Right cardiac atrium (tissue), 5 donors: ENCODE data around the gene C2orf69. TPM values are rescaled to one million over a fixed set of nuclear protein-coding genes. Genes with fewer than 3 reads are reported as not detected.

ENCODE experiments used
- ATAC-seq, 2 donors: fragments of 200-7000 bp; cut with Tn5 transposase; one replicate each; pipeline versions ENCODE4 v1.8.0 to v1.9.1; 2020; ENCODE audit warnings: moderate library complexity in 2 of 2, mild to moderate bottlenecking in 1 of 2
- DNase-seq, 3 donors: peaks; one replicate each; pipeline ENCODE4 v3.0.0-alpha.2; 2020
- H3K27ac ChIP-seq: one replicate; pipeline ENCODE4 v1.5.1; 2013; ENCODE audit warnings: mild to moderate bottlenecking, low read length, control low read depth, moderate library complexity
- H3K27me3 ChIP-seq: one replicate; pipeline ENCODE4 v1.6.1; 2013; ENCODE audit not compliant: control insufficient read depth, insufficient read depth
- H3K4me1 ChIP-seq: one replicate; pipeline ENCODE4 v1.6.1; 2013; ENCODE audit warnings: low read length; ENCODE audit not compliant: control insufficient read depth, insufficient read depth
- H3K4me3 ChIP-seq: one replicate; pipeline ENCODE4 v1.5.1; 2013; ENCODE audit warnings: low read length, control low read depth
- H3K9me3 ChIP-seq: one replicate; pipeline ENCODE4 v1.6.1; 2013; ENCODE audit warnings: low read length; ENCODE audit not compliant: control insufficient read depth
- WGBS: extraction: QIAGEN DNeasy Blood & Tissue Kit; methylation state at CpG from one replicate; pipeline ENCODE4 v1.1.7; 2013; 5-methylcytosine and 5-hydroxymethylcytosine counted together
- intact Hi-C, 4 donors: fragments of 100-400 bp; cut with DNase I; formaldehyde crosslinking; loops; one replicate each; pipeline versions ENCODE4 v1.11.0 to v1.14.0; 2022 to 2023
- polyA plus RNA-seq: library from polyadenylated mRNA; stranded (reverse); fragments of 200-250 nt; gene quantifications from one replicate; pipeline ENCODE4 v1.2.3, GENCODE V29; 2013
- total RNA-seq, 4 donors: library from RNA; stranded (reverse); fragmentation: NEBNext Ultra II Directional; extraction: Animal tissue kit (Norgen Biotek cat#: 25700); gene quantifications; one replicate each; pipeline ENCODE4 v1.2.1, GENCODE V29; 2021
- donor health status: healthy with polysubstance abuse.
- donor health status: DM: no; HTN: yes; CAD: no.
- donor health status: DM: no; HTN: no; CAD: no.
- donor health status: DM: no; HTN: yes; CAD: no; lungs with severe emphysema.
- donor health status: DM: yes; HTN: yes; CAD: no.

Gene C2orf69
- total and polyA plus RNA-seq, 5 donors, result 6.4 to 12.5 (median 9.3) TPM

- intact Hi-C loops, result no loop called here
Observed at GRCh38 chr2:199914372-199914958, 3.4 kb downstream of the C2orf69 start.

DNA sequence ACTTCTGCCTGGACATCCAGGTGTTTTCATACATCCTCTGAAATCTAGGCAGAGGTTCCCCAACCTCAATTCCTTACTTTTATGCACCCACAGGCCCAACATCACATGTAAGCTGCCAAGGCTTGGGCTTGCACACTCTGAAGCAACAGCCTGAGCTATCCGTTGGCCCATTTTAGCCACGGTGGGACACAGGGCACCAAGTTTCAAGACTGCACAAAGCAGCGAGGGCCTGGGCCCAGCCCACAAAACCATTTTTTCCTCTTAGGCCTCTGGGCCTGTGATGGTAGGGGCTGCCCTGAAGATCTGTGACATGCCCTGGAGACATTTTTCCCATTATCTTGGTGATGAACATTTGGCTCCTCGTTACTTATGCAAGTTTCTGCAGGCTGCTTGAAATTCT, 5.9 kb downstream of the C2orf69 start:
- intact Hi-C loops, result no loop called here
- H3K4me3 ChIP-seq, result no peak overlapping the region
- H3K27me3 ChIP-seq, result no peaks in the 10 kb centered on the region
- no peaks in the 10 kb centered on the region for H3K4me1 ChIP-seq
- no peak overlapping the region for H3K27ac ChIP-seq
- no peak for ATAC-seq
- no peaks in the 10 kb centered on the region for H3K9me3 ChIP-seq
- 85% methylated on average over 4 of the region's 4 CpGs for WGBS
- DNase-seq, result no peak

More at GRCh38 chr2:199914372-199914958, 3.4 kb downstream of the C2orf69 start:
- Histone ChIP-seq H3K4me3 (no peak overlapping the region), H3K9me3 (no peaks in the 10 kb centered on the region), H3K4me1 (no peaks in the 10 kb centered on the region), H3K27ac (no peak overlapping the region), H3K27me3 (no peaks in the 10 kb centered on the region)
- ATAC-seq (no peak), DNase-seq (no peak)
- 61% methylated on average over 2 of the region's 2 CpGs for WGBS

DNA sequence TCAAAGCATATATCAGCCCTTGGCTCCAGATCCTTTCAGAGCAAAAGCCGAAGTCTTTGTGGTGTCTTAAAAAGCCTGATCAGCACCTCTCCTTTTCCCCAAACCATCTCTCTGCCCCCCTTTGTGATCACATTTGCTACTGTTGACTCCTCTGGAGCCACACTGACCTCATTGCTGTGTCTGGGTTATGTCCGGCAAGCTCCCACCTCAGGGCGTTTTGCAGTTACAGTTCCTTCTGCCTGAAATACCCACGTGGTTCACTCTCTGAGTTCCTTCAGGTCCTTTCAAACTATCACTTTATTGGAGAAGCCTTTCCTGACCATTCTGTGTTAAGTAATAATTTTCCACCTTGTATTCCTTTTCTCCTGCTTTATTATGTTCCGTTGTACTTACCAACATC, 11.8 kb downstream of the C2orf69 start:
- peak; percentile 22 to 23 for ATAC-seq
- intact Hi-C loops, result no loop called here

DNA sequence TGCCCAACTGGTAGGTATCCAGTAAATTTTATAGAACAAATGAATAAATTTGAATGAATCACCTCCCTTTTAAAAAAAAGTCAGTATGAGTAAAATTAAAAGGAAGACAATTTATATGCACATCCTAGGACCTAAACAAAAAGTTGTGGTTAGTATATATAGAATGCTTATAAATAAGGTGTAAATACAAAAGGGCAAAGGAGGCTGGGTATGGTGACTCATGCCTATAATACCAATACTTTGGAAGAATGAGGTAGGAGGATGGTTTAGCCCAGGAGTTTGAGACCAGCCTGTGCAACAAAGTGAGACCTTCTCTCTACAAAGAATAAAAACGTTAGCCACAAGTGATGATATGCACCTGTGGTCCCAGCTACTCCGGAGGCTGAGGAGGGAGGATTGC, 12.8 kb downstream of the C2orf69 start:
- no peak for ATAC-seq

More for the DNA sequence above, 11.8 kb downstream of the C2orf69 start:
- DNase-seq, result no peak
- Histone ChIP-seq H3K4me1 (no peaks in the 10 kb centered on the region), H3K4me3 (no peak overlapping the region), H3K9me3 (no peaks in the 10 kb centered on the region), H3K27ac (no peak overlapping the region), H3K27me3 (no peaks in the 10 kb centered on the region)
- WGBS, result 57% methylated on average over 5 of the region's 5 CpGs

GRCh38 chr2:199926806-199927205, 15.7 kb downstream of the C2orf69 start:
- no peaks in the 10 kb centered on the region for H3K9me3 ChIP-seq
- H3K27ac ChIP-seq, result no peak overlapping the region
- no peak overlapping the region for H3K4me3 ChIP-seq
- intact Hi-C loops, result no loop called here
- 58% methylated on average over 1 of the region's 1 CpG for WGBS
- H3K27me3 ChIP-seq, result no peaks in the 10 kb centered on the region
- ATAC-seq (no peak), DNase-seq (no peak)
- no peaks in the 10 kb centered on the region for H3K4me1 ChIP-seq

More for the DNA sequence above, 12.8 kb downstream of the C2orf69 start:
- intact Hi-C loops, result no loop called here
- Histone ChIP-seq H3K9me3 (no peaks in the 10 kb centered on the region), H3K4me1 (no peaks in the 10 kb centered on the region), H3K27ac (no peak overlapping the region), H3K27me3 (no peaks in the 10 kb centered on the region), H3K4me3 (no peak overlapping the region)
- 70% methylated on average over 2 of the region's 2 CpGs for WGBS
- no peak for DNase-seq

GRCh38 chr2:199928226-199928625, 17.1 kb downstream of the C2orf69 start:
- Histone ChIP-seq H3K9me3 (no peaks in the 10 kb centered on the region), H3K4me1 (no peaks in the 10 kb centered on the region), H3K27me3 (no peaks in the 10 kb centered on the region), H3K4me3 (no peak overlapping the region), H3K27ac (no peak overlapping the region)
- ATAC-seq, result no peak
- intact Hi-C loops, result no loop called here
- no peak for DNase-seq
- 46% methylated on average over 2 of the region's 2 CpGs for WGBS

GRCh38 chr2:199928626-199929025, 17.5 kb downstream of the C2orf69 start:
- ATAC-seq (no peak), DNase-seq (no peak)
- Histone ChIP-seq H3K27me3 (no peaks in the 10 kb centered on the region), H3K9me3 (no peaks in the 10 kb centered on the region), H3K4me3 (no peak overlapping the region), H3K4me1 (no peaks in the 10 kb centered on the region), H3K27ac (no peak overlapping the region)
- intact Hi-C loops, result no loop called here

DNA sequence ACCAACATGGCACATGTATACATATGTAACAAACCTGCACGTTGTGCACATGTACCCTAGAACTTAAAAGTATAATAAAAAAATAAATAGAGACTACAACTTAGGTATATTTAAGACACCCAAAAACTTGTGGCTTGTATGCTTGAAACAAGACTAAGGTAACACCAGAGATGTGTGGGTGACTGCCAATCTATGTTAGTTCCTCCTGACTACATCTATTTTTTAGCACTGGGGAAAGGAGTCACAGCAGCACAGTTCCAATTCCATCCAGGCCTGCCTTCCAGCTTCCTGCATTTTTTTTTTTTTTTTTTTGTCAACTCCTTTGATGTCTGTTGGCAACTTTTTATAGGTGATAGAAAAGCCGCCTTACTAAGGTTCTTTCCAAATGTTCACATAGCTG, 18.2 kb downstream of the C2orf69 start:
- no peaks in the 10 kb centered on the region for H3K4me1 ChIP-seq
- no peaks in the 10 kb centered on the region for H3K9me3 ChIP-seq
- 85% methylated on average over 2 of the region's 2 CpGs for WGBS
- no peak for DNase-seq
- intact Hi-C loops, result no loop called here
- no peak overlapping the region for H3K4me3 ChIP-seq
- H3K27me3 ChIP-seq, result no peaks in the 10 kb centered on the region
- H3K27ac ChIP-seq, result no peak overlapping the region
- no peak for ATAC-seq

DNA sequence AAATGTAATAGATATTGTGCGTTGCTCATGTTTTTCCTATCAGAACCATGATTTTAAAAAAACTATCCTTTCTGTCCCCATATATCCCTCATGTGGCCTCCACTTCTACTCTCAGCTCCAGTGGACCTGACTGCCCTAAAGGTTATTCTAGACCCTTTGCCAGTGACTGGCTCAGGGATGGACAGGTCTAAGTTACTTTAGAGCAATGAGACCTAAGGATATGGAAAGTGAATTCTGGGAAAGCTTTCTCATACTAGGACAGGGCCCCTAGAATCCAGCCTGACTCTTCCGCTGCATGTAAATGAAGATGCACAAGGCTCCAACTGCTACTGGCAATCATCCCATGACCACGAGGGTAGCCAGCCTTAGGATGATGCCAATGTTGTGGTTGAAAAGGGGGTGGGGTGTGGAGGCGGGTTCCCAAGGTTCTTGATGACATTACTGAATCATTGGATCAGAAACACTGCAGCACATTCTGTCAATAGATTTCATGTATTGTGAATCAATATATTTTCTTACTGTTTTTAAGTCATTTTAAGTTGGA, 21.3 kb downstream of the C2orf69 start:
- no peaks in the 10 kb centered on the region for H3K4me1 ChIP-seq
- no peak overlapping the region for H3K4me3 ChIP-seq
- DNase-seq, result no peak
- intact Hi-C loops, result no loop called here
- no peaks in the 10 kb centered on the region for H3K9me3 ChIP-seq
- ATAC-seq, result peak in 1 of 2 donors; percentile 14
- 78% methylated on average over 4 of the region's 4 CpGs for WGBS
- no peaks in the 10 kb centered on the region for H3K27me3 ChIP-seq
- no peak overlapping the region for H3K27ac ChIP-seq

GRCh38 chr2:199933466-199933865, 22.4 kb downstream of the C2orf69 start:
- Histone ChIP-seq H3K27ac (no peak overlapping the region), H3K4me3 (no peak overlapping the region), H3K27me3 (no peaks in the 10 kb centered on the region), H3K9me3 (no peaks in the 10 kb centered on the region), H3K4me1 (no peaks in the 10 kb centered on the region)
- ATAC-seq, result no peak
- intact Hi-C loops, result no loop called here
- 78% methylated on average over 3 of the region's 3 CpGs for WGBS
- no peak for DNase-seq

- no peaks in the 10 kb centered on the region for H3K4me1 ChIP-seq
- intact Hi-C loops, result no loop called here
- no peaks in the 10 kb centered on the region for H3K9me3 ChIP-seq
- no peaks in the 10 kb centered on the region for H3K27me3 ChIP-seq
- DNase-seq (no peak), ATAC-seq (no peak)
- no peak overlapping the region for H3K4me3 ChIP-seq
- H3K27ac ChIP-seq, result no peak overlapping the region
- WGBS, result 87% methylated on average over 2 of the region's 2 CpGs
Observed at GRCh38 chr2:199936554-199936953, 25.5 kb downstream of the C2orf69 start.

DNA sequence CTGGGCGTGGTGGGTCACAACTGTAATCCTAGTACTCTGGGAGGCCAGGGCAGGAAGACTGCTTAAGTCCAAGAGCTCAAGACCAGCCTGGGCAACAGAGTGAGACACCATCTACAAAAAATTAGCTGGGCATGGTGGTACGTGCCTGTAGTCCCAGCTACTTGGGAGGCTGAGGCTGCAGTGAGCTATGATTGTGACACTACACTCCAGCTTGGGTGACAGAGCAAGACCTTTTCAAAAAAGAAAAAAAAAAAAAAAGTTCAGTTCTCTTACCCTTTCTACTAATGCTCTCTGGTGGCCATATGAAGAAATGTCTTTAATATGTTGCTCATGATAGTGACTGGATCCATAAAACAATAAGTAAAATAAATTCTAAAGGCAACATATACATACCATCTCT, 29.3 kb downstream of the C2orf69 start:
- no peaks in the 10 kb centered on the region for H3K9me3 ChIP-seq
- ATAC-seq, result no peak
- H3K27me3 ChIP-seq, result no peaks in the 10 kb centered on the region
- no peak overlapping the region for H3K4me3 ChIP-seq
- no peaks in the 10 kb centered on the region for H3K4me1 ChIP-seq
- intact Hi-C loops, result no loop called here
- 85% methylated on average over 2 of the region's 2 CpGs for WGBS
- DNase-seq, result no peak
- no peak overlapping the region for H3K27ac ChIP-seq
